GM18868 (cell line): ENCODE measurements around the gene SLC26A8.
"Not testable (repeated sequence)": the region's sequence is repeated elsewhere in the genome, so short reads cannot be mapped to it uniquely, and the experiment has no call there.

Experiments used
- ATAC-seq: cut with Tn5 transposase; IDR thresholded peaks from one replicate; pipeline ENCODE4 v1.9.1; 2021; ENCODE audit warnings: mild to moderate bottlenecking, moderate library complexity; ENCODE audit not compliant: unreplicated experiment

Gene SLC26A8

GRCh38 chr6:36018339-36018738 is 6.1 kb downstream of the SLC26A8 start:
- no peak for ATAC-seq

GRCh38 chr6:36015666-36016065 is 8.8 kb downstream of the SLC26A8 start:
- no peak for ATAC-seq

GRCh38 chr6:36000451-36000850 is 24.0 kb downstream of the SLC26A8 start:
- no peak for ATAC-seq

GRCh38 chr6:35993150-35993549 is 31.3 kb downstream of the SLC26A8 start:
- ATAC-seq = no peak

- not testable (repeated sequence) for ATAC-seq
These were observed 36.4 kb downstream of the SLC26A8 start for GRCh38 chr6:35988047-35988446.

GRCh38 chr6:35984701-35985100 is 39.7 kb downstream of the SLC26A8 start:
- no peak for ATAC-seq

- no peak for ATAC-seq
These were observed 43.3 kb downstream of the SLC26A8 start for GRCh38 chr6:35980991-35981645.

GRCh38 chr6:35980126-35980525 is 44.3 kb downstream of the SLC26A8 start:
- not testable (repeated sequence) for ATAC-seq

- ATAC-seq = no peak
These were observed 47.1 kb downstream of the SLC26A8 start for GRCh38 chr6:35977308-35977707.

GRCh38 chr6:35973670-35974222 is 50.7 kb downstream of the SLC26A8 start:
- ATAC-seq = peak; percentile 78

GRCh38 chr6:35972471-35973367 is 51.7 kb downstream of the SLC26A8 start:
- ATAC-seq = no peak

- no peak for ATAC-seq
These were observed 54.3 kb downstream of the SLC26A8 start for GRCh38 chr6:35970181-35970580.

GRCh38 chr6:35969646-35970045 is 54.8 kb downstream of the SLC26A8 start:
- no peak for ATAC-seq

GRCh38 chr6:35968821-35969220 is 55.6 kb downstream of the SLC26A8 start:
- no peak for ATAC-seq

- ATAC-seq = no peak
These were observed 57.2 kb downstream of the SLC26A8 start for GRCh38 chr6:35967076-35967774.

- ATAC-seq = no peak
These were observed 61.5 kb downstream of the SLC26A8 start for GRCh38 chr6:35962779-35963560.

- ATAC-seq = no peak
These were observed 64.3 kb downstream of the SLC26A8 start for GRCh38 chr6:35960187-35960586.

GRCh38 chr6:35955970-35956369 is 68.5 kb downstream of the SLC26A8 start:
- ATAC-seq = no peak

GRCh38 chr6:35955521-35955920 is 68.9 kb downstream of the SLC26A8 start:
- no peak for ATAC-seq

- no peak for ATAC-seq
These were observed 69.4 kb downstream of the SLC26A8 start for GRCh38 chr6:35955071-35955470.
